ENCODE measurements around the gene ABCC5.

DNA sequence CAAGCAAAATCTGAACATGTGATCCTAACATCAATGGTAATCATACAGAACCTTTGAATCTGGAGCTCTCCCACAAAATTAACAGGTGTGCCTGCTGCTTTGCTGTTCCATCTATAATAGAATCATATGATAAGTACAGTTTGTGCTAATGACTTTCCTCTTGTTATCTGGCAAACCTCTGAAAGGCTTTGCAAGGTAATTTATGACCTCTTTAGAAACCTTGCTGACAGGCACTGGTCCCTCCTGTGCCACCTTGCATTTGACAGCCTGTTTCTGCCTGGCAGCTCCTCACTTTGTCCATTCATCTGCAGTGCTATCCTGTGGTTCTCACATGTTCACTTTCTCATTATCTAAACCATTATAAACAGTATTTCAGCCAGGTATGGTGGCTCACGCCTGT is 24.9 kb upstream of the ABCC5 start:
- TF ChIP-seq, protein P1, sequence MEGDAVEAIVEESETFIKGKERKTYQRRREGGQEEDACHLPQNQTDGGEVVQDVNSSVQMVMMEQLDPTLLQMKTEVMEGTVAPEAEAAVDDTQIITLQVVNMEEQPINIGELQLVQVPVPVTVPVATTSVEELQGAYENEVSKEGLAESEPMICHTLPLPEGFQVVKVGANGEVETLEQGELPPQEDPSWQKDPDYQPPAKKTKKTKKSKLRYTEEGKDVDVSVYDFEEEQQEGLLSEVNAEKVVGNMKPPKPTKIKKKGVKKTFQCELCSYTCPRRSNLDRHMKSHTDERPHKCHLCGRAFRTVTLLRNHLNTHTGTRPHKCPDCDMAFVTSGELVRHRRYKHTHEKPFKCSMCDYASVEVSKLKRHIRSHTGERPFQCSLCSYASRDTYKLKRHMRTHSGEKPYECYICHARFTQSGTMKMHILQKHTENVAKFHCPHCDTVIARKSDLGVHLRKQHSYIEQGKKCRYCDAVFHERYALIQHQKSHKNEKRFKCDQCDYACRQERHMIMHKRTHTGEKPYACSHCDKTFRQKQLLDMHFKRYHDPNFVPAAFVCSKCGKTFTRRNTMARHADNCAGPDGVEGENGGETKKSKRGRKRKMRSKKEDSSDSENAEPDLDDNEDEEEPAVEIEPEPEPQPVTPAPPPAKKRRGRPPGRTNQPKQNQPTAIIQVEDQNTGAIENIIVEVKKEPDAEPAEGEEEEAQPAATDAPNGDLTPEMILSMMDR (IDR thresholded peaks at IDR 0.05; ENCODE audit: poor library complexity): no peak
- no peak for TF ChIP-seq EZH2phosphoT487 (IDR thresholded peaks at IDR 0.05; ENCODE audit: low read depth, severe bottlenecking, unreplicated experiment)

All from hepatocyte (in vitro differentiated cells).